H9 (cell line): ENCODE measurements around the gene EVI2A. TPM values are rescaled to one million over a fixed set of nuclear protein-coding genes. Genes with fewer than 3 reads are reported as not detected.
A peak's percentile ranks its signal among the peaks of the same experiment; 100 is the strongest.

Experiments
- DNase-seq: peaks from one replicate; pipeline ENCODE4 v3.0.0-alpha.2; 2017
- H2AFZ ChIP-seq: one replicate; pipeline ENCODE4 v1.6.1; 2013; ENCODE audit warnings: mild to moderate bottlenecking, low read length, control low read depth, moderate library complexity
- H2AK5ac ChIP-seq: 2 replicates; pipeline ENCODE4 v1.6.1; 2013; ENCODE audit warnings: low read length, control low read depth, mixed read lengths; ENCODE audit not compliant: insufficient read length
- H2BK120ac ChIP-seq: one replicate; pipeline ENCODE4 v1.6.1; 2013; ENCODE audit warnings: low read depth, mild to moderate bottlenecking, low read length, control low read depth, inconsistent platforms; ENCODE audit not compliant: poor library complexity, severe bottlenecking
- H2BK12ac ChIP-seq: 2 replicates; pipeline ENCODE4 v1.6.1; 2013; ENCODE audit warnings: low read length, control low read depth, mixed read lengths, low read depth; ENCODE audit not compliant: insufficient read length
- H2BK15ac ChIP-seq: 2 replicates; pipeline ENCODE4 v1.6.1; 2013; ENCODE audit warnings: low read depth, low read length, control low read depth
- H2BK20ac ChIP-seq: one replicate; pipeline ENCODE4 v1.6.1; 2013; ENCODE audit warnings: low read depth, mild to moderate bottlenecking, low read length, control low read depth, inconsistent platforms; ENCODE audit not compliant: poor library complexity, severe bottlenecking
- H2BK5ac ChIP-seq: 2 replicates; pipeline ENCODE4 v1.6.1; 2013; ENCODE audit warnings: low read length, control low read depth, mixed read lengths; ENCODE audit not compliant: insufficient read length
- H3K14ac ChIP-seq: 2 replicates; pipeline ENCODE4 v1.6.1; 2013; ENCODE audit warnings: low read length, control low read depth; ENCODE audit not compliant: insufficient read depth
- H3K18ac ChIP-seq: 2 replicates; pipeline ENCODE4 v1.6.1; 2013; ENCODE audit warnings: low read depth, mild to moderate bottlenecking, mixed read lengths, low read length, control low read depth; ENCODE audit not compliant: insufficient read length
- H3K23ac ChIP-seq: 2 replicates; pipeline ENCODE4 v1.6.1; 2013; ENCODE audit warnings: low read length, control low read depth, mixed read lengths, low read depth; ENCODE audit not compliant: insufficient read length
- H3K23me2 ChIP-seq: 2 replicates; pipeline ENCODE4 v1.6.1; 2013; ENCODE audit warnings: low read depth, mild to moderate bottlenecking, mixed read lengths, low read length, control low read depth; ENCODE audit not compliant: insufficient read length, poor library complexity, severe bottlenecking
- H3K27ac ChIP-seq: 2 replicates; pipeline ENCODE4 v1.5.1; 2013; ENCODE audit warnings: low read length, control low read depth, mixed read lengths, low read depth; ENCODE audit not compliant: insufficient read length
- H3K27me3 ChIP-seq: 2 replicates; pipeline ENCODE4 v1.6.1; 2013; ENCODE audit warnings: low read length, control low read depth, inconsistent platforms; ENCODE audit not compliant: insufficient read depth
- H3K4ac ChIP-seq: 2 replicates; pipeline ENCODE4 v1.6.1; 2013; ENCODE audit warnings: low read depth, mild to moderate bottlenecking, control low read depth, inconsistent platforms, low read length, moderate library complexity
- H3K4me1 ChIP-seq: 2 replicates; pipeline ENCODE4 v1.6.1; 2013; ENCODE audit warnings: low read length, control low read depth, inconsistent platforms; ENCODE audit not compliant: insufficient read depth
- H3K4me2 ChIP-seq: 2 replicates; pipeline ENCODE4 v1.6.1; 2013; ENCODE audit warnings: low read length, control low read depth, mixed read lengths; ENCODE audit not compliant: insufficient read length, insufficient read depth
- H3K56ac ChIP-seq: 2 replicates; pipeline ENCODE4 v1.6.1; 2013; ENCODE audit warnings: low read depth, mild to moderate bottlenecking, mixed read lengths, low read length, control low read depth; ENCODE audit not compliant: insufficient read length
- H3K79me1 ChIP-seq: 2 replicates; pipeline ENCODE4 v1.6.1; 2013; ENCODE audit warnings: low read depth, mild to moderate bottlenecking, moderate library complexity, low read length, control low read depth, inconsistent platforms; ENCODE audit not compliant: insufficient read depth, poor library complexity, severe bottlenecking
- H3K79me2 ChIP-seq: 2 replicates; pipeline ENCODE4 v1.6.1; 2013; ENCODE audit warnings: low read length, control low read depth, inconsistent platforms; ENCODE audit not compliant: insufficient read depth
- H3K9ac ChIP-seq: 2 replicates; pipeline ENCODE4 v1.6.1; 2013; ENCODE audit warnings: low read length, control low read depth, mixed read lengths; ENCODE audit not compliant: insufficient read length; ENCODE audit errors: extremely low read depth
- H3K9me3 ChIP-seq: one replicate; pipeline ENCODE4 v1.6.1; 2013; ENCODE audit warnings: low read depth, low read length, inconsistent platforms; ENCODE audit not compliant: control insufficient read depth
- H3T11ph ChIP-seq: one replicate; pipeline ENCODE4 v1.6.1; 2013; ENCODE audit warnings: mild to moderate bottlenecking, low read length, control low read depth, inconsistent platforms
- H4K20me1 ChIP-seq: one replicate; pipeline ENCODE4 v1.6.1; 2013; ENCODE audit not compliant: control insufficient read depth, insufficient read length, insufficient read depth
- H4K5ac ChIP-seq: 2 replicates; pipeline ENCODE4 v1.6.1; 2013; ENCODE audit warnings: low read depth, mild to moderate bottlenecking, mixed read lengths, low read length, control low read depth; ENCODE audit not compliant: insufficient read length
- H4K8ac ChIP-seq: replicated peaks from 2 replicates; pipeline ENCODE4 v1.6.1; 2013; ENCODE audit warnings: low read length, control low read depth, mixed read lengths, low read depth; ENCODE audit not compliant: insufficient read length
- H4K91ac ChIP-seq: 2 replicates; pipeline ENCODE4 v1.6.1; 2013; ENCODE audit warnings: low read depth, mild to moderate bottlenecking, moderate library complexity, mixed read lengths, low read length, control low read depth; ENCODE audit not compliant: insufficient read length
- H3K27ac Mint-ChIP-seq, 3 experiments: 2 replicates in 2 of 3; 3 replicates in 1 of 3; pipeline ENCODE4 v1.8.0; 2020 to 2021; ENCODE audit warnings: mixed read lengths in 3 of 3, mild to moderate bottlenecking in 1 of 3, moderate library complexity in 1 of 3
- H3K27me3 Mint-ChIP-seq: 2 replicates; pipeline ENCODE4 v1.8.0; 2021; ENCODE audit warnings: low read depth, mild to moderate bottlenecking, moderate library complexity, mixed read lengths
- H3K36me3 Mint-ChIP-seq, 3 experiments: 2 replicates in 2 of 3; 3 replicates in 1 of 3; pipeline ENCODE4 v1.8.0; 2020 to 2021; ENCODE audit warnings: low read depth in 3 of 3, mixed read lengths in 3 of 3; ENCODE audit not compliant: insufficient read depth in 1 of 3
- H3K4me1 Mint-ChIP-seq, 2 experiments: 2 replicates each; pipeline ENCODE4 v1.8.0; 2020; ENCODE audit warnings: mixed read lengths in 2 of 2
- H3K4me3 Mint-ChIP-seq, 2 experiments: 2 replicates in 1 of 2; 3 replicates in 1 of 2; pipeline ENCODE4 v1.8.0; 2020 to 2021; ENCODE audit warnings: mild to moderate bottlenecking in 2 of 2, mixed read lengths in 2 of 2, moderate library complexity in 1 of 2
- H3K9me3 Mint-ChIP-seq, 2 experiments: 2 replicates in 1 of 2; 3 replicates in 1 of 2; pipeline ENCODE4 v1.8.0; 2020; ENCODE audit warnings: mild to moderate bottlenecking in 2 of 2, mixed read lengths in 2 of 2, moderate library complexity in 1 of 2
- total RNA-seq: library from RNA; stranded (reverse); gene quantifications from 2 replicates; pipeline ENCODE4 v1.2.1, GENCODE V29; 2021
- TF ChIP-seq, protein P1 (sequence below): fragments of 200-600 bp; sonication (generic); conservative IDR thresholded peaks from 3 replicates; pipeline ENCODE4 v1.8.0; 2021; ENCODE audit warnings: antibody characterized with exemption, mild to moderate bottlenecking

The EVI2A gene
- total RNA-seq, 1 experiment from 2014 or later = not detected

DNA sequence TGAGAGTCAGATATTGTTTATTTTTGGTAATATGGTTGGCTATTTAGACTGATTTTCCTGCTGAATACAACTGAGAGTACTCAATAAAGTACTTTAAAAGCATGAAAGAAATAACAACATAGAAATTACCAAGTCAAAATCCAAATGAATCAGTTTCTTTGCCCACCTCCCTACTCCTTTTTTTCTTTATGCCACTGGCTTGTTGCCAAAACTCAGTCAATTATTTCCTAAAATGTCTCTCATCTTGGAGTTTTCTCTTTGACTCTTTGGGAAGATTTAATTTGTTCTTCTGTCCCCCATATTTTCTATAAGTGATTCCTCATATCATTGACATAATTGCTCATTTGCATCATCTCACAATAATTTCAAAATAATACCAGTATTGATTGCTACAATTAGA, 21.8 kb downstream of the EVI2A start:
- Histone ChIP-seq H3K9ac (no peak overlapping the region), H4K8ac (no peak overlapping the region), H2BK5ac (no peak overlapping the region), H2AFZ (no peak overlapping the region), H2BK20ac (no peak overlapping the region), H3K79me2 (no peaks in the 10 kb centered on the region), H3K4ac (no peak overlapping the region), H3K14ac (no peak overlapping the region), H3K56ac (no peak overlapping the region), H3K4me2 (no peak overlapping the region), H3K27me3 (no peaks in the 10 kb centered on the region), H3K79me1 (no peaks in the 10 kb centered on the region), H3K18ac (no peak overlapping the region), H3T11ph (no peak overlapping the region), H2BK12ac (no peak overlapping the region), H4K5ac (no peak overlapping the region), H2AK5ac (no peak overlapping the region), H3K23ac (no peak overlapping the region), H3K23me2 (no peaks in the 10 kb centered on the region), H2BK15ac (no peak overlapping the region), H3K27ac (no peak overlapping the region), H3K9me3 (no peaks in the 10 kb centered on the region), H2BK120ac (no peak overlapping the region), H4K91ac (no peak overlapping the region), H3K4me1 (no peaks in the 10 kb centered on the region), H4K20me1 (no peaks in the 10 kb centered on the region)
- TF ChIP-seq, protein P1, sequence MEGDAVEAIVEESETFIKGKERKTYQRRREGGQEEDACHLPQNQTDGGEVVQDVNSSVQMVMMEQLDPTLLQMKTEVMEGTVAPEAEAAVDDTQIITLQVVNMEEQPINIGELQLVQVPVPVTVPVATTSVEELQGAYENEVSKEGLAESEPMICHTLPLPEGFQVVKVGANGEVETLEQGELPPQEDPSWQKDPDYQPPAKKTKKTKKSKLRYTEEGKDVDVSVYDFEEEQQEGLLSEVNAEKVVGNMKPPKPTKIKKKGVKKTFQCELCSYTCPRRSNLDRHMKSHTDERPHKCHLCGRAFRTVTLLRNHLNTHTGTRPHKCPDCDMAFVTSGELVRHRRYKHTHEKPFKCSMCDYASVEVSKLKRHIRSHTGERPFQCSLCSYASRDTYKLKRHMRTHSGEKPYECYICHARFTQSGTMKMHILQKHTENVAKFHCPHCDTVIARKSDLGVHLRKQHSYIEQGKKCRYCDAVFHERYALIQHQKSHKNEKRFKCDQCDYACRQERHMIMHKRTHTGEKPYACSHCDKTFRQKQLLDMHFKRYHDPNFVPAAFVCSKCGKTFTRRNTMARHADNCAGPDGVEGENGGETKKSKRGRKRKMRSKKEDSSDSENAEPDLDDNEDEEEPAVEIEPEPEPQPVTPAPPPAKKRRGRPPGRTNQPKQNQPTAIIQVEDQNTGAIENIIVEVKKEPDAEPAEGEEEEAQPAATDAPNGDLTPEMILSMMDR = no peak
- H3K9me3 Mint-ChIP-seq = no peaks in the 10 kb centered on the region
- H3K27me3 Mint-ChIP-seq = no peaks in the 10 kb centered on the region
- H3K4me3 Mint-ChIP-seq = no peak overlapping the region
- no peak for DNase-seq
- H3K4me1 Mint-ChIP-seq = peaks cover 12 to 14% of the 10 kb centered on the region in 2 experiments
- H3K36me3 Mint-ChIP-seq = peaks cover 0 to 2% (median 0%) of the 10 kb centered on the region in 3 experiments; a peak in 1 of 7 replicates
- H3K27ac Mint-ChIP-seq = peak overlapping the region in 1 of 3 experiments; percentile 20; a peak in 1 of 7 replicates
